ES-I3 (cell line): ENCODE results near the gene PLCL1.
"Not testable (repeated sequence)": the region's sequence is repeated elsewhere in the genome, so short reads cannot be mapped to it uniquely, and the experiment has no call there.

Source experiments
- H3K36me3 ChIP-seq: 2 replicates; pipeline ENCODE4 v1.6.1; 2013; ENCODE audit warnings: mild to moderate bottlenecking, low read length, control low read depth, moderate library complexity; ENCODE audit not compliant: insufficient read depth
- H3K4me1 ChIP-seq: 2 replicates; pipeline ENCODE4 v1.6.1; 2013; ENCODE audit warnings: mild to moderate bottlenecking, control low read depth, low read length; ENCODE audit not compliant: insufficient read depth
- H3K9ac ChIP-seq: 2 replicates; pipeline ENCODE4 v1.6.1; 2013; ENCODE audit warnings: low read depth, mild to moderate bottlenecking, low read length, moderate library complexity
- H3K9me3 ChIP-seq: 2 replicates; pipeline ENCODE4 v1.6.1; 2013; ENCODE audit warnings: mild to moderate bottlenecking, low read length, moderate library complexity; ENCODE audit not compliant: control insufficient read depth, insufficient read depth

Gene PLCL1

GRCh38 chr2:197828464-197829135, 24.2 kb downstream of the PLCL1 start:
- Histone ChIP-seq H3K36me3 (no peaks in the 10 kb centered on the region), H3K4me1 (no peaks in the 10 kb centered on the region; the same call in 1 of the 2 replicates), H3K9ac (no peak overlapping the region), H3K9me3 (no peaks in the 10 kb centered on the region; the same call in 1 of the 2 replicates)

- not testable (repeated sequence) for H3K36me3 ChIP-seq, H3K9ac ChIP-seq, H3K9me3 ChIP-seq, H3K4me1 ChIP-seq
These were observed 30.4 kb downstream of the PLCL1 start for GRCh38 chr2:197834771-197835170.

- Histone ChIP-seq H3K9me3 (no peaks in the 10 kb centered on the region; the same call in 1 of the 2 replicates), H3K4me1 (no peaks in the 10 kb centered on the region), H3K9ac (no peak overlapping the region), H3K36me3 (no peaks in the 10 kb centered on the region)
These were observed 30.9 kb downstream of the PLCL1 start for GRCh38 chr2:197835293-197835692.

GRCh38 chr2:197838036-197838435, 33.6 kb downstream of the PLCL1 start:
- Histone ChIP-seq H3K9ac (no peak overlapping the region), H3K4me1 (no peaks in the 10 kb centered on the region), H3K9me3 (no peaks in the 10 kb centered on the region; the same call in 1 of the 2 replicates), H3K36me3 (no peaks in the 10 kb centered on the region)

GRCh38 chr2:197838579-197838978, 34.2 kb downstream of the PLCL1 start:
- H3K9me3 ChIP-seq, result no peaks in the 10 kb centered on the region; the same call in 1 of the 2 replicates
- H3K9ac ChIP-seq, result no peak overlapping the region
- H3K4me1 ChIP-seq, result no peaks in the 10 kb centered on the region
- H3K36me3 ChIP-seq, result no peaks in the 10 kb centered on the region

- no peaks in the 10 kb centered on the region for H3K36me3 ChIP-seq
- no peaks in the 10 kb centered on the region for H3K4me1 ChIP-seq
- H3K9me3 ChIP-seq, result no peaks in the 10 kb centered on the region; the same call in 1 of the 2 replicates
- H3K9ac ChIP-seq, result no peak overlapping the region
These were observed 34.9 kb downstream of the PLCL1 start for GRCh38 chr2:197839327-197839726.

- Histone ChIP-seq H3K9ac (no peak overlapping the region), H3K36me3 (no peaks in the 10 kb centered on the region), H3K4me1 (no peaks in the 10 kb centered on the region), H3K9me3 (no peaks in the 10 kb centered on the region; the same call in 1 of the 2 replicates)
These were observed 35.5 kb downstream of the PLCL1 start for GRCh38 chr2:197839856-197840255.

GRCh38 chr2:197846128-197846527, 41.7 kb downstream of the PLCL1 start:
- Histone ChIP-seq H3K36me3 (no peaks in the 10 kb centered on the region), H3K9ac (no peak overlapping the region), H3K4me1 (no peaks in the 10 kb centered on the region), H3K9me3 (no peaks in the 10 kb centered on the region)

- no peaks in the 10 kb centered on the region for H3K4me1 ChIP-seq
- H3K9ac ChIP-seq, result no peak overlapping the region
- no peaks in the 10 kb centered on the region for H3K36me3 ChIP-seq
- H3K9me3 ChIP-seq, result no peaks in the 10 kb centered on the region
These were observed 42.4 kb downstream of the PLCL1 start for GRCh38 chr2:197846777-197847176.

- Histone ChIP-seq H3K9ac (no peak overlapping the region), H3K36me3 (no peaks in the 10 kb centered on the region), H3K4me1 (no peaks in the 10 kb centered on the region), H3K9me3 (no peaks in the 10 kb centered on the region)
These were observed 43.4 kb downstream of the PLCL1 start for GRCh38 chr2:197847651-197848401.

- H3K36me3 ChIP-seq, result no peaks in the 10 kb centered on the region
- no peaks in the 10 kb centered on the region for H3K9me3 ChIP-seq
- no peaks in the 10 kb centered on the region for H3K4me1 ChIP-seq
- H3K9ac ChIP-seq, result no peak overlapping the region
These were observed 44.2 kb downstream of the PLCL1 start for GRCh38 chr2:197848602-197849001.

- Histone ChIP-seq H3K36me3 (no peaks in the 10 kb centered on the region), H3K4me1 (no peaks in the 10 kb centered on the region), H3K9me3 (no peaks in the 10 kb centered on the region; the same call in 1 of the 2 replicates), H3K9ac (no peak overlapping the region)
These were observed 46.6 kb downstream of the PLCL1 start for GRCh38 chr2:197850882-197851450.

- Histone ChIP-seq H3K9ac (no peak overlapping the region), H3K4me1 (no peaks in the 10 kb centered on the region), H3K36me3 (no peaks in the 10 kb centered on the region), H3K9me3 (no peaks in the 10 kb centered on the region; the same call in 1 of the 2 replicates)
These were observed 47.1 kb downstream of the PLCL1 start for GRCh38 chr2:197851451-197851850.

- Histone ChIP-seq H3K36me3 (no peaks in the 10 kb centered on the region), H3K9me3 (no peaks in the 10 kb centered on the region; the same call in 1 of the 2 replicates), H3K9ac (no peak overlapping the region), H3K4me1 (peaks cover under 1% of the 10 kb centered on the region; the same call in 1 of the 2 replicates)
These were observed 47.7 kb downstream of the PLCL1 start for GRCh38 chr2:197852108-197852507.

- H3K36me3 ChIP-seq, result no peaks in the 10 kb centered on the region
- H3K4me1 ChIP-seq, result peaks cover 9% of the 10 kb centered on the region
- peaks cover 3% of the 10 kb centered on the region for H3K9me3 ChIP-seq
- H3K9ac ChIP-seq, result no peak overlapping the region
These were observed 49.2 kb downstream of the PLCL1 start for GRCh38 chr2:197853549-197853948.
